A673 (cell line): Measurements from ENCODE around the gene GALNT10. TPM values are rescaled to one million over a fixed set of nuclear protein-coding genes. Genes with fewer than 3 reads are reported as not detected.

Source experiments
- BruUV-seq: library from RNA; stranded (reverse); fragments of 400-500 nt; replicated peaks from 2 replicates; lab custom pipeline; 2021; lab: Mats Ljungman, UMichigan
- CTCF ChIA-PET: fragments of 300-600 bp; sonication (Branson Sonifier 250); formaldehyde crosslinking; loops from one replicate; lab custom pipeline; 2022; ENCODE audit warnings: antibody characterized with exemption; lab: Charles Lee
- POLR2A ChIA-PET: fragments of 300-600 bp; sonication (Branson Sonifier 250); formaldehyde crosslinking; loops from one replicate; lab custom pipeline; 2022; ENCODE audit warnings: antibody characterized with exemption; ENCODE audit not compliant: low non-redundant PET; lab: Charles Lee
- DNase-seq: peaks from one replicate; pipeline ENCODE4 v3.0.0-alpha.2; 2015; ENCODE audit warnings: low spot score
- H3K27ac ChIP-seq: fragments of 200-600 bp; sonication (generic); 2 replicates; pipeline ENCODE4 v1.5.1; 2016; ENCODE audit warnings: mixed run types, low read depth, mild to moderate bottlenecking, mixed read lengths, antibody characterized with exemption, low read length; ENCODE audit not compliant: poor library complexity, severe bottlenecking
- H3K27me3 ChIP-seq: fragments of 200-600 bp; sonication (generic); replicated peaks from 2 replicates; pipeline ENCODE4 v1.6.1; 2017; ENCODE audit warnings: mixed run types, low read depth, mild to moderate bottlenecking, mixed read lengths, antibody characterized with exemption, low read length; ENCODE audit not compliant: insufficient read depth, poor library complexity
- H3K36me3 ChIP-seq: fragments of 200-600 bp; sonication (generic); 2 replicates; pipeline ENCODE4 v1.6.1; 2016; ENCODE audit warnings: mixed run types, mild to moderate bottlenecking, mixed read lengths, antibody characterized with exemption, low read length; ENCODE audit not compliant: insufficient read depth, poor library complexity, severe bottlenecking
- H3K4me1 ChIP-seq: fragments of 200-600 bp; sonication (generic); 2 replicates; pipeline ENCODE4 v1.6.1; 2017; ENCODE audit warnings: mixed run types, mild to moderate bottlenecking, mixed read lengths, antibody characterized with exemption, low read length; ENCODE audit not compliant: insufficient read depth, poor library complexity, severe bottlenecking
- H3K4me3 ChIP-seq: fragments of 200-600 bp; sonication (generic); 2 replicates; pipeline ENCODE4 v1.5.1; 2016; ENCODE audit warnings: low read depth, mixed run types, mild to moderate bottlenecking, mixed read lengths, low read length; ENCODE audit not compliant: poor library complexity, severe bottlenecking
- H3K9me3 ChIP-seq: fragments of 200-600 bp; sonication (generic); 2 replicates; pipeline ENCODE4 v1.6.1; 2016; ENCODE audit warnings: mixed run types, low read depth, mild to moderate bottlenecking, mixed read lengths, antibody characterized with exemption, low read length; ENCODE audit not compliant: poor library complexity, severe bottlenecking
- CTCF ChIP-seq: fragments of 300-800, 200-600 bp; sonication (generic); conservative IDR thresholded peaks from 2 replicates; pipeline ENCODE4 v1.5.1; 2017; ENCODE audit warnings: low read depth, mild to moderate bottlenecking, antibody characterized with exemption, low read length, moderate library complexity, mixed read lengths
- EZH2 ChIP-seq: fragments of 200-600 bp; sonication (generic); IDR thresholded peaks from 2 replicates; pipeline ENCODE4 v1.6.1; 2017; ENCODE audit warnings: borderline replicate concordance, low read depth, mild to moderate bottlenecking, mixed read lengths, antibody characterized with exemption, low read length; ENCODE audit not compliant: poor library complexity, severe bottlenecking
- intact Hi-C: fragments of 100-400 bp; cut with micrococcal nuclease; formaldehyde crosslinking; loops from one replicate; pipeline ENCODE4 v1.10.0; 2022; ENCODE audit not compliant: unreplicated experiment
- total RNA-seq: library from RNA; stranded (reverse); gene quantifications from 2 replicates; pipeline ENCODE4 v1.2.3, GENCODE V29; 2021

GALNT10 gene
- total RNA-seq, 1 experiment from 2014 or later, result 17.9 TPM

GRCh38 chr5:154405078-154405792 is 214.7 kb downstream of the GALNT10 start:
- Histone ChIP-seq H3K36me3 (no peaks in the 10 kb centered on the region), H3K9me3 (no peaks in the 10 kb centered on the region), H3K27ac (no peak overlapping the region), H3K4me3 (peak overlapping the region; percentile 32), H3K27me3 (no peaks in the 10 kb centered on the region), H3K4me1 (no peaks in the 10 kb centered on the region)
- CTCF ChIA-PET, result interaction anchor here (0.6 to 3.9 kb wide), 10 partner anchors 10 to 431 kb away, joined by 3 to 29 read pairs (median 4); partner anchors contain the start of gene GALNT10
- no TSS peak for BruUV-seq
- POLR2A ChIA-PET, result interaction anchor here (0.5 to 0.6 kb wide), 2 partner anchors 17 to 216 kb away, joined by 3 to 4 read pairs; no protein-coding TSS in a partner anchor
- intact Hi-C loops, result loop anchor here (1.0 to 2.0 kb wide), 3 partner anchors 214 to 430 kb away; partner anchors contain the start of gene GALNT10
- DNase-seq, result peak; percentile 85
- TF ChIP-seq EZH2 (no peak), CTCF (peak; percentile 77)

GRCh38 chr5:154406231-154406630 is 215.7 kb downstream of the GALNT10 start:
- no peaks in the 10 kb centered on the region for H3K9me3 ChIP-seq
- H3K4me1 ChIP-seq, result no peaks in the 10 kb centered on the region
- TF ChIP-seq EZH2, result no peak
- no peak for TF ChIP-seq CTCF
- ChIA-PET POLR2A (no interaction called here), CTCF (interaction anchor here (0.6 to 3.9 kb wide), 2 partner anchors 199 to 334 kb away, joined by 5 to 29 read pairs; no protein-coding TSS in a partner anchor)
- intact Hi-C loops, result no loop called here
- H3K36me3 ChIP-seq, result no peaks in the 10 kb centered on the region
- H3K4me3 ChIP-seq, result no peak overlapping the region
- H3K27me3 ChIP-seq, result no peaks in the 10 kb centered on the region
- BruUV-seq, result no TSS peak
- no peak overlapping the region for H3K27ac ChIP-seq
- no peak for DNase-seq

- H3K27ac ChIP-seq, result no peak overlapping the region
- TF ChIP-seq EZH2 (no peak), CTCF (no peak)
- no peaks in the 10 kb centered on the region for H3K36me3 ChIP-seq
- ChIA-PET CTCF (interaction anchor here (3.9 kb wide), 1 partner anchor 334 kb away, joined by 29 read pairs; no protein-coding TSS in a partner anchor), POLR2A (no interaction called here)
- no peaks in the 10 kb centered on the region for H3K4me1 ChIP-seq
- no peaks in the 10 kb centered on the region for H3K27me3 ChIP-seq
- intact Hi-C loops, result no loop called here
- BruUV-seq, result no TSS peak
- DNase-seq, result no peak
- no peaks in the 10 kb centered on the region for H3K9me3 ChIP-seq
- no peak overlapping the region for H3K4me3 ChIP-seq
Measured at GRCh38 chr5:154406826-154407225, 216.3 kb downstream of the GALNT10 start.
